HL-60 (cell line): Measurements from ENCODE around the gene WDR91.

Experiments
- CTCF ChIP-seq: IDR thresholded peaks from one replicate; pipeline ENCODE4 v1.5.1; 2011; ENCODE audit warnings: low read length, control low read depth, inconsistent platforms; ENCODE audit not compliant: insufficient read depth
- GABPA ChIP-seq: IDR thresholded peaks from 2 replicates; pipeline ENCODE4 v1.6.1; 2012; ENCODE audit warnings: low read depth
- POLR2AphosphoS5 ChIP-seq: IDR thresholded peaks from 2 replicates; pipeline ENCODE4 v1.6.1; 2012; ENCODE audit warnings: low read depth
- TF ChIP-seq, protein P1 (sequence below): IDR thresholded peaks from 2 replicates; pipeline ENCODE4 v1.6.1; 2012; ENCODE audit warnings: low read depth; ENCODE audit not compliant: insufficient replicate concordance

- TF ChIP-seq POLR2AphosphoS5 = no peak
- TF ChIP-seq CTCF = no peak
- TF ChIP-seq GABPA = no peak
- TF ChIP-seq, protein P1, sequence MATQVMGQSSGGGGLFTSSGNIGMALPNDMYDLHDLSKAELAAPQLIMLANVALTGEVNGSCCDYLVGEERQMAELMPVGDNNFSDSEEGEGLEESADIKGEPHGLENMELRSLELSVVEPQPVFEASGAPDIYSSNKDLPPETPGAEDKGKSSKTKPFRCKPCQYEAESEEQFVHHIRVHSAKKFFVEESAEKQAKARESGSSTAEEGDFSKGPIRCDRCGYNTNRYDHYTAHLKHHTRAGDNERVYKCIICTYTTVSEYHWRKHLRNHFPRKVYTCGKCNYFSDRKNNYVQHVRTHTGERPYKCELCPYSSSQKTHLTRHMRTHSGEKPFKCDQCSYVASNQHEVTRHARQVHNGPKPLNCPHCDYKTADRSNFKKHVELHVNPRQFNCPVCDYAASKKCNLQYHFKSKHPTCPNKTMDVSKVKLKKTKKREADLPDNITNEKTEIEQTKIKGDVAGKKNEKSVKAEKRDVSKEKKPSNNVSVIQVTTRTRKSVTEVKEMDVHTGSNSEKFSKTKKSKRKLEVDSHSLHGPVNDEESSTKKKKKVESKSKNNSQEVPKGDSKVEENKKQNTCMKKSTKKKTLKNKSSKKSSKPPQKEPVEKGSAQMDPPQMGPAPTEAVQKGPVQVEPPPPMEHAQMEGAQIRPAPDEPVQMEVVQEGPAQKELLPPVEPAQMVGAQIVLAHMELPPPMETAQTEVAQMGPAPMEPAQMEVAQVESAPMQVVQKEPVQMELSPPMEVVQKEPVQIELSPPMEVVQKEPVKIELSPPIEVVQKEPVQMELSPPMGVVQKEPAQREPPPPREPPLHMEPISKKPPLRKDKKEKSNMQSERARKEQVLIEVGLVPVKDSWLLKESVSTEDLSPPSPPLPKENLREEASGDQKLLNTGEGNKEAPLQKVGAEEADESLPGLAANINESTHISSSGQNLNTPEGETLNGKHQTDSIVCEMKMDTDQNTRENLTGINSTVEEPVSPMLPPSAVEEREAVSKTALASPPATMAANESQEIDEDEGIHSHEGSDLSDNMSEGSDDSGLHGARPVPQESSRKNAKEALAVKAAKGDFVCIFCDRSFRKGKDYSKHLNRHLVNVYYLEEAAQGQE = no peak
Measured at GRCh38 chr7:135147899-135148721, 63.2 kb downstream of the WDR91 start, which contains the start of gene TMEM140.
